Measurements from ENCODE around the gene IFNGR2. TPM values are rescaled to one million over a fixed set of nuclear protein-coding genes. Genes with fewer than 3 reads are reported as not detected.
A peak's percentile ranks its signal among the peaks of the same experiment; 100 is the strongest.
"Not testable (repeated sequence)": the region's sequence is repeated elsewhere in the genome, so short reads cannot be mapped to it uniquely, and the experiment has no call there.

Gene IFNGR2
- total RNA-seq, 1 donor from 2014 or later: 33.6 TPM

DNA sequence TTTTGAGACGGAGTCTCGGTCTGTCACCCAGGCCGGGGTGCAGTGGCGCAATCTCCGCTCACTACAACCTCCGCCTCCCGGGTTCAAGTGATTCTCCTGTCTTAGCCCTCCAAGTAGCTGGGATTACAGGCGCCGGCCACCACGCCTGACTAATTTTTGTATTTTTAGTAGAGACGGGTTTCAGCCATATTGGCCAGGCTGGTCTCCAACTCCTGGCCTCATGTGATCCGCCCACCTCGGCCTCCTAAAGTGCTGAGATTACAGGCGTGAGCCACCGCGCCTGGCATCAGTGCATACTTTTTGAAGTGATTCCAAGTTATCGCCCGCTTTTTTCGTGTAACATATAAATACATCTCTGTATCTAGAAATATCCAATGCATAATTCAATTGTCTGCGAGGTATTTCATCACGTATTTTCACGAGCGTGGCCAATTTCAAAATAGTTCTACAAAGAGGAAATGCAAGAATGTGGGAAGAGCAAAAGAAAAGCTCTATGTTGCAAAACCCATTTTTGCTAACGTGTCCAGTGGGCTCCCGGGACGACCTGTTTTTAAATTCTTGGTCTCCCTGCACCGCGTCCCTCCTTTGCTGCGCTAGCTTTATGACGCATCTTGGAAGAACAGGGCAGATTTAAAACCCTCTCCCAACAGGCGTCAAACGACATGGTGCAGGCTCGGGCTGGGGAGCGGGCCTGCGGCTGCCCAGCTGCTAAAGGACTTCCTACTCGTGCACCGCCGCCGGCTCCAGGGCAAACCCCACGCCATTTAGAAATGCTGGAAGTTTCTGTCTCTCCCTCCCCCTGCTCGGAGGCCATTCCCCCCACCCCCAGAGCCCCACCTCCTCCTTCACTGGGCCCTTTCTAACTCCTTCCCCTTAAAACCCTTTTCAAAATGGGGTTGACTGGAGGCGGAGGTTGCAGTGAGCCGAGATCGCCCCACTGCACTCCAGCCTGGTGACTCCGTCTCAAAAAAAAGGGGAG is 923 bp upstream of the IFNGR2 start:
- peak; percentile 67 for DNase-seq (ENCODE audit: low read depth)

DNA sequence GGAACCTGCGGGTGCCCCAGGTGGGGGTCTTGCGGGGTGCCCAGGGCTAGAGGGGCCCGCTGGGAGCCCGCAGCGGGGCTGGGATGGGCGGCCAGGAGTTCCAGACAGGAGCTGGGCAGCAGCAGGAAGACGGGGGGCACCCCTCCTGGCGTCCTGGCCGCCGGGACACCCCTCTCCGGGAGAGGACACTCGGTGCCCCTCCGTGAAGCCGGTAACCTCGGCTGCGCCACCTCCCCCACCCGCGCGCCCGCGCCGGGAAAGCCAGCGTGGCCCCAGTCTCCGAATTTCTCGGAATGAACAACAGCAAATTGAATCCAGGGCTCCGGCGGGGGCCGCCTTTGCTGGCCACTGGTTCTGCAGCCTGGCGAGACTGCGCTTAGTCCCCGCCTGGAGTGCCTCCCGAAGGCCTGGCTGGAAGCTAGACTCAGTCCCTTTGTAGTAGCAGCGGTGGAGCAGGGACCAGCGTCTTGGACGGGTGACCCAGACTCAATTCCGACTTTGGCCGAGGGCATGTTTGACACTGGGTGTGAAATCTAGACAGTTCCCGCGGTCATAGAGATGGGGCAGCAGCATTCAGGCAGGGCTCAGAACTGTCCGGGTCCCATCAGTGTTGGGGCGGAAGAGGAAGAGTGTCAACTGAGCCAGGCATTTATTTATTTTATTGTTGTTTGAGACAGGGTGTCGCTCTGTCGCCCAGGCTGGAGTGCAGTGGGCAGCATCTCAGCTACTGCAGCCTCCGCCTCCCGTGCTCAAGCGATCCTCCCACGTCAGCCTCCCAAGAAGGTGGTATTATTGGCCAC is 773 bp downstream of the IFNGR2 start:
- DNase-seq (ENCODE audit: low read depth): peak; percentile 64

DNA sequence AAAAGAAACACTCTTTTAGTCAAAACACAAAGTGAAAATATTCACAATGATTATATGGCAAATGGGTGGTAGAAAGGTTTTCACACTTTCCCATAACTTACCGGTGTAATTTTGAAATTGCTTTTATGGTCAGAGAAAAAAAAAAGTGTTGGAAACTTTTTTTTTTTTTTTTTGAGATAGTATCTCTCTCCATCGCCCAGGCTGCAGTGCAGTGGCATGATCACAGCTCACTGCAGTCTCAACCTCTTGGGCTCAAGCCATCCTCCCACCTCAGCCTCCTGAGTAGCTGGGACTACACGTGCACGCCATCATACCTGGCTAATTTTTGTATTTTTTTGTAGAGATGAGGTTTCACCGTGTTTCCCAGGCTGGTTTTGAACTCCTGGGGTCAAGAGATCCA is 3.3 kb downstream of the IFNGR2 start:
- DNase-seq (ENCODE audit: low read depth): no peak

DNA sequence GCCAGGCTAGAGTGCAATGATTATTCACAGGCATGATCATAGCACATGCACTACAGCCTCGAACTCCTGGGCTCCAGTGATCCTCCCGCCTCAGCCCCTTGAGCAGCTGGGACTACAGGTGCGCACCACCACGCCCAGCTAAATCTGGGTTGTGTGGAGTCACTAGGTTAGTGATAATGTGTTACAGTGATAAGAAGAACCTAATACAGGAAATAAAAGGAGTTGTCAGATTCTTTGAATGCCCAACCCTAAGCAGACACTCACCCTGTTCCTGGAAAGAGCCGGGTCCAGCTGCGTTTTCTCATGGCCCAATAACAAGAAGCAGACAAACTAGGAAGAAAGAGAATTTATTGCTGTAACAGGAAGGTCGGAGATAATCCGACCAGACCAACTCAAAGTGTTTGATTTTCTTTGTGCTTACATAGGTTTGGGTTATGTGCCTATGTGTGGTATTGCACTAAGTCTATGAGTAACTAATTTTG is 8.8 kb downstream of the IFNGR2 start:
- DNase-seq (ENCODE audit: low read depth): no peak

DNA sequence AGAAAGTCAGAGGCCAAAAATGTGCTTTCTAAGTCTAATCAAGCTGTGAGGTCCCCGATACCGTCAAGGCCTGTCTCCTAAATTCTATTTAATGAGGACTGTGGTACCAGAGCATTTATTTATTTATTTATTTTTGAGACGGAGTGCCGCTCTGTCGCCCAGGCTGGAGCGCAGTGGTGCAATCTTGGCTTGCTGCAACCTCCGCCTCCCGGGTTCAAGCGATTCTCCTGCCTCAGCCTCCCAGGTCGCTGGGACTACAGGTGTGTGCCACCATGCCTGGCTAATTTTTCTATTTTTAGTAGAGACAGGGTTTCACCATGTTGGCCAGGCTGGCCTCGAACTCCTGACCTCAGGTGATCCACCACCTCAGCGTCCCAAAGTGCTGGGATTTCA is 9.2 kb downstream of the IFNGR2 start:
- DNase-seq (ENCODE audit: low read depth): not testable (repeated sequence)

DNA sequence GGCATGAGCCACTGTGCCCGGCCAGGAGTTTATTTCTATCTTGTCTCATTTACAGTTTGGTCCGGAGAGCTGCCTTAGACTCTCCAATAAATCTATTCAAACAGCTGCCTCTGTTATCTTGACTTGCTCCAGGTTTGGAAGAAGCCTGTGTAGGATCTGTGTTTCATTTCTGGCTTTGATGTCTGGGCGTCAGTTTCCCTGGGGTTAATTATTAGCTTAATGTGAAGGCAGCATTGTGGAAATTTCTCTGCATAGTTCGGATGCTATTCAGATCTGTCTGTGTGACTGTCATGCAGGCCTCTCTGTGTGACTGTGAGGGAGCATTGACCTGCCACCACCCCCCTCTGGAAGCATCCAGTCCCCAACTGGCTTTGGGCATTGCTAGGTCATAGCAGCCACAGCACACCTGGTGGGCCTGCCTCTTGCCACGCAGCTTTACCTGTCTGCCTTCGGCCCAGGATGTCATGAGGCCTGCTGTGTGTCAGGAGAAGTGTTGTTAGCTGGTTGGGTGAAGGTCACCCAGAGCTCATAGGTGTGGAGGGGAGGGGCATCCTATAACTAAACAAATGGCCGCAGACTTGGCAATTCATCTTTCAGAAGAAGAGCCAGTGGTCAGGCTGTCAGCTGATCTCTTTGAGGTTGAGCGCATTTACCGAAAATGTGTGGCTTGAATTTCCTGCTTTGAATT is 9.8 kb downstream of the IFNGR2 start:
- DNase-seq (ENCODE audit: low read depth): no peak

DNA sequence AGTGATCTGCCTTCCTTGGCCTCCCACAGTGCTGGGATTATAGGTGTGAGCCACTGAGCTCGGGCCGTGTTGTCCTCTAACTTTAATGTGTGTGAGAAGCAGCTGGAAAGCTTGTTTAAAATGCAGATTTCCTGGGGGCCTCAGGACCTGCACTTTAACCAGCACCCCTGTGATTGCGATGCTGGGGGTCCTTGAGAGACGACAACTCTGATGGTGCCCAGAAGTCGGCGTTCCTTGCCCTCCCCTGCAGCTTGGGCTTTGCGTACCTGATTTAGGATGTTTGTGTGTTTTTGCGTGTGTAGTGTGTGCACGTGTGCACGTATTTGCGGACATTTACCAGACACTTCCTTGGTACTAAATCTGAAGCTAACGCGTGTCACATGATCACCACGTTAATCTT is 10.9 kb downstream of the IFNGR2 start:
- DNase-seq (ENCODE audit: low read depth): no peak

DNA sequence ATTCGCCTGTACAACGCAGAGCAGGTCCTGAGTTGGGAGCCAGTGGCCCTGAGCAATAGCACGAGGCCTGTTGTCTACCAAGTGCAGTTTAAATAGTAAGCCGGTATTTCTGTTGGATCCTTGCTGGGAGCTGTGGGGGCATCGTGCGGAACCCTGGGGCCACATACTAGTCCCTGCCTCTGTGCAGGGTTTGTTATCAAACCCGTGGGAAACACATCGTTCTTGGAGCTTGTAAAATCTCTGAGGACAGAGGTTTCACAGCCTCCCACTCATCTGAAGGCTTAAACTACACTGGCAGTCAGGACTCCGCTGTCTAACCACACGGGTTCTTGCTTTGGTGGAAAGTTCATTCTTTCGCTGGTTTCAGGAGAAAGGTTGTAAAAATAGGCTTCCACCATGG is 11.7 kb downstream of the IFNGR2 start:
- DNase-seq (ENCODE audit: low read depth): no peak

DNA sequence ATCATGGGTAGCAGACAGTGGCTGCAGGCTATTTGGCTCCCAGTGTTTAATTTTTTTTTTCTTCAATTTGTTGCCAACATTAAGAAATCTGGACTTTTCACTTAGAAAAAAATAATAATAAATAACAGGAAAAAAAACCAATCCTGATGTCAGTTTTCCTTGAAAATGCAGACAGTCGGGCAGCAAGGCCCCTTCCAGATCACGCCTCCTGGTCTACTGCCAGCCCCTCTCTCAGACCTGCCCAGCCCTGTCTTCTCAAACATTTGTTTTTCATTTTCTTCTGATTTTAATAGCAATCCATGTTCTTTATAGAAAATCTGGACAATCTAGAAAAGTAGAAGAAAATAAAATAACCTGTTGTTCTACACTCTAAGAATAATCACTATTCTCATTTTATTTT is 15.5 kb downstream of the IFNGR2 start:
- DNase-seq (ENCODE audit: low read depth): no peak

DNA sequence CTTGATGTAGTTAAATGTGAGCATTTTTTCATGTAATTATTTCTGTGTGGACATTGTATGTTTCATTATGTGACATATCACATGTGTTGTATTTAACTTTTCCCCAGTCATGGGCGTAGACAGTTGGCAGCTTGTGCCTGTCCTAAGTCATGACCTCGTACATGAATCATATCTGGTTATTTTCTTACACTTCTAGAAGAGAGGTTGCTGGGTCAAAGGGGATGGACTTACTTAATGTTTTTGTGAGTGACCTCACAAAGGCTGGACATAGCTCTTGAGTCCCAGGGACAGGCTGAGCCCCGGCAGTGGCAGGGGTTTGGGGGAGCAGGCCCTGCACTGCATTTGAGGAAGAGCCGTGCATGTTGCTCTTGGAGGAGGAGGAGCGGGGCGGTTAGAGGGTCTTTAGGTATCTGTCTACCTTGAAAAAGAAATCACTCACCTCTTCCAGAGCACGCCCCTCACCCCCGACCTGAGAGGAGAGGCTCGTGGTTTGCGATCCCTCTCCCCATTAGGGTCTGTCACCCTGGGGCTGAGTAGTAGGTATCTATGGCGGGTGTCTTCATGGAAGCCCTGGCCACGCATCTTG is 16.4 kb downstream of the IFNGR2 start:
- no peak for DNase-seq (ENCODE audit: low read depth)

DNA sequence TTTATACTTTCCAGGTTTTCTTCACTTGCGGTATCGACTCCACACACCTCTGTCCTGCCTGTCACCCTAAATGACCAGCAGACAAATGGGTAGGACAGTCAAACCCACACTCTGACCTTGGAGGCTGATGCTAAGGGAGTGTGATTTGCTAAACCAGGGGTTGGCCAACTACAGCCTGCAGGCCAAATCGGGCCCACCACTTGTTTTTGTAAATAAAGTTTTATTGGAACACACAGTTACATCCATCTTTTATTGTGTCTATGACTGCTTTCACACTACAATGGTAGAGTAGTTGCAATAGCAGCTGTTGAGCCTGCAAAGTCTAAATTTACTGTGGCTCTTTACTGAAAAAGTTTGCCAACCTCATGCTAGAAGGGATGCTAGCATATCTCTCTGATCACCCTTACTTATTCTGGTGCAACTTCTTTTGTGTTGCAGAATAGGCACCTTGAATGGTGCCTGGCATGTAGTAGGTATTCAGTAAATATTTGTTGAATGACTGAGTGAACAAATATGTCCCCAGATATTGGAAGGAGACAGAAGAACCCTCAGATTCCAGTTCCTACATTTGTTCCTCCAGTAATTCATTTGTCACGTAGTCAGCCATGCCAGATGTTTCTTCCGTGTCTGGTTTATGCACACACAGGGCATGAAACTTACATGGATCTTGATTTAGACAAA is 18.6 kb downstream of the IFNGR2 start:
- DNase-seq (ENCODE audit: low read depth): no peak

DNA sequence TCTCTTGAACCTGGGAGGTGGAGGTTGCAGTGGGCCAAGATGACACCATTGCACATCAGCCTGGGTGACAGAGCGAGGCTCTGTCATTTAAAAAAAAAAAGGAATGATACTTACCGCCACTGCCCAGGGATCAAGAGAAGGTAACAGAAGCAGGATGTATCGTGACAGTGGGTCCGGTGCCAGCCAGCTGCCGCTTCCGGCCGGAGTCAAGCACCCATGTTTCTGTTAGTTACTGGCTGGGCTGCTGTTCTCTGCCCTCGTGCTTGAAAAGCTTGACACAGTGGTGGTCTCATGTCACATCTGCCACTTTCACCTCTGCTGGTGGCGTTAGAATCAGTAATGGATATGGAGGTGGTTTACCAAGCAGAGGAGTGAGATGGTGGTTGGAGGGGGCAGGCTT is 21.0 kb downstream of the IFNGR2 start:
- DNase-seq (ENCODE audit: low read depth): no peak

DNA sequence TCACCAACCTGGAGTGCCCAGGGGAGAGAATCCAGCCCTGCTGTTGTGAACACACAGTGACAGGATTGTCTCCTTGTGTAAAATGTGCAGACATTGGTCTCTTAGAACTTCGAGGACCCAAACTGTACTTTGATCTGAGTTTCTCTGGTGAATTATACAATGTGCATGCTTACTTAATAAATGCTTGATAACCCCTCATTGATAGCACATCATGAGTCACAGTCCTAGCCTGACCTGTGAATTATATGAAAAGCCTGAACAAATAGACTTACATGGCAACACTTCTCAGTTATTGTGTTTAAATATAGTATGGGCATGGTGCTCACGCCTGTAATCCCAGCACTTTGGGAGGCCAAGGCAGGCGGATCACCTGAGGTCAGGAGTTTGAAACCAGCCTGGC is 22.6 kb downstream of the IFNGR2 start:
- no peak for DNase-seq (ENCODE audit: low read depth)

DNA sequence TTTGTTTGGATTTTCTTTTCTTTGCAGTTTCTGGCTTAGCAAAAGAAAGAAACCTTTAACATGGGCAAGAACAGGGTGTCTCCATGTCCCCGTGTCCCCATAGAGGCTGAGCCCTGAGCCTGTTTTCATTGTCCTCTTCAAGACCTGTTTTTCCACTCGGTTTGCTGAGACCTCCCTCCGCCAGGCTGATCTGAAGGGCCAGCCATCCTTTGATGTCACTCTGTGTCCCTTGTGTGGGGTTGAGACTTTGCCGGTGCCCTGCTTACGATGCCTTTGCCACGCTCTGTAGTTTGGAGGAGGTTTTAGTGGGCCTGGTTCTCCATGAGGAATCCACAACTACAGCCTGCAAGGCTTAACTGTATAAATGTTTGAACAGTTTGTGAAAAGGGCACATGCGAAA is 23.8 kb downstream of the IFNGR2 start:
- no peak for DNase-seq (ENCODE audit: low read depth)

DNA sequence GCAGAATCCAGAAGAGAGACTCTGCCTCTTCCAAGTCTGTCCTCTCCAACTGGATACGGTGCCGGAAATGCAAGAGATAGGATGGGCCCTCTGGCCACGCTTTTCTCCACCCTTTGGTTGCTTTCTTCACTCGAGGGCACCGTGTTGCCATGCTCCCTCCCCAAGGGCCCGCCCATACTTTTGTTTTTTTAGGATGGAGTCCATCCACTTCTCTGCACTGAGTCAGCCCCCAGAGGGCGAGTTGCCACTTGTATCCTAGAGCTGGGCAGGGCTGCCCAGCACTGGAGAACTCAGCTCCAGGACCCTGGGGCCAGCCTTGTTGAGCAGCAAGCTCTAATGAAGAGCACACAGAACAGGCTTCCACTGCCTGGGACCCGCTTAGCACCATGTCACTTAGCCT is 25.5 kb downstream of the IFNGR2 start:
- DNase-seq (ENCODE audit: low read depth): no peak

DNA sequence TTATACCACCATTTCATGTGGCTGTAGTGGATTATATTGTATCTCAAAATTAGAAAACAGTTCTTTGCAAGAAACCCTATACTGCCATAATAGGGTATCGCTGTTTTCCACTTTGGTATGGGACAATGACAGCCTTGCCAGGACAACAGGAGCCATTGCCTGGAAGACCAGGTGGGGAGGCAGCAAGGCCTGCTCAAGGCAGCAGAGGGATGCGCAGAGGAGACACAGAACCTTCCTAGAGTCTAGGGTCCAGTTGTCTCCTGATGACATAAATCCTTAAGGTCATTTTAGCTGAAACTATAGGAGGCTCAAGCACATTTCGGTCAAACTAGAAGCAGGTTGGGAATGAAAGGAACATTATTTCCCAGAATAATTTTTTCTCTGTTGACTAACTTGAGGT is 27.6 kb downstream of the IFNGR2 start:
- no peak for DNase-seq (ENCODE audit: low read depth)

DNA sequence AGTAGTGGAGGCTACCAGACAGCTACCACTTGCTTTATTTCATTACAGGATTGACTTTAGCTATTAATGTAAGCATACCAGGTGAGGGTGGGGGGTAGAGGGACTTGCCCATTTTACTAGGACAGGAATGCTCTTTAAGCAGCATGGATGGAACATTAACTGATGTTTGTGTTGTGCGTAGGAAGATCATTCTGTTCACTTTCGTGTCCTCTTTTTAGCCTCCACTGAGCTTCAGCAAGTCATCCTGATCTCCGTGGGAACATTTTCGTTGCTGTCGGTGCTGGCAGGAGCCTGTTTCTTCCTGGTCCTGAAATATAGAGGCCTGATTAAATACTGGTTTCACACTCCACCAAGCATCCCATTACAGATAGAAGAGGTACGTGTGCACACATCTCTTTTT is 29.3 kb downstream of the IFNGR2 start:
- no peak for DNase-seq (ENCODE audit: low read depth)

DNA sequence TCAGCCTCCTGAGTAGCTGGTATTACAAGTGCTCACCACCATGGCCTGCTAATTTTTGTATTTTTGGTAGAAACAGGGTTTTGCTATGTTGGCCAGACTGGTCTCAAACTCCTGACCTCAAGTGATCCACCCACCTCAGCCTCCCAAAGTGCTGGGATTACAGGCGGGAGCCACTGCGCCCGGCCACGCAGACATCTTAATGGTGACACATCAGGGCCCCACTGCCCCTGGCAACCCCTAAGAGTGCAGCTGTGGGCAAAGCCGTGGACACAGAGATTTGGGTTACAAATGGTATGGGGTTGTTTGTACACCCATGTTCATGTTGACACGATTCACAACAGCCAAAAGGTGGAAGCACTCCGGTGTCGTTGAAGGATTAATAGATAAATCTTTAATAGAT is 29.8 kb downstream of the IFNGR2 start:
- DNase-seq (ENCODE audit: low read depth): no peak

DNA sequence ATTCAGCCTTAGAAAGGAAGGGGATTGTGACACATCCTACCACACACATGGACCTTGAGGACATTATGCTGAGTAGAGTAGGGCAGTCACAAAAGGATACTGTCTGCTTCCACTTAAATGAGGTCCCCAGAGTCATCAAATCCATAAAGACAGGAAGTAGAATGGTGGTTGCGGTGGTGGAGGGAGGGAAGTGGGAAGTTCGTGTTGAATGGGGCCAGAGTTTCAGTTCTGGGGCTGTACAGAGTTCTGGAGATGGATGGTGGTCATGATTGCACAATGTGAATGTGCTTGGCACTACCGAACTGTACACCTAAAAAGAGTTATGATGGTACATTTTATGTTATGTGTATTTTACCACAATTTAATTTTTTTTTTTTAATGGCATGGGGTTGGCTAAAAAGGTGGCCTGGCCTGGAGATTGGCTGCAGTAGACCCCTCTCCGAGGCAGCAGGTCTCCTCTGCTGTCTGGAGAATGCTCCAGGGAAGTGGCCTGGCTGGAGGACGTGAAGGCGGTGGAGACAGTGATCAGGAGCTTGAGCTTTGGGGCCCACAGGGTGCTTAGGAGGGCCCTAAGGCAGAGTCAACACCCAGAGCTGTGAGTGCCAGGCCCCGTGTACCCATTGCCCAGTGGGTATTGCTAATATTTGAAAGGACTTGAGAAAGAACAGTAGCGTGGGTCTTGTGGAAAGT is 30.4 kb downstream of the IFNGR2 start:
- no peak for DNase-seq (ENCODE audit: low read depth)

DNA sequence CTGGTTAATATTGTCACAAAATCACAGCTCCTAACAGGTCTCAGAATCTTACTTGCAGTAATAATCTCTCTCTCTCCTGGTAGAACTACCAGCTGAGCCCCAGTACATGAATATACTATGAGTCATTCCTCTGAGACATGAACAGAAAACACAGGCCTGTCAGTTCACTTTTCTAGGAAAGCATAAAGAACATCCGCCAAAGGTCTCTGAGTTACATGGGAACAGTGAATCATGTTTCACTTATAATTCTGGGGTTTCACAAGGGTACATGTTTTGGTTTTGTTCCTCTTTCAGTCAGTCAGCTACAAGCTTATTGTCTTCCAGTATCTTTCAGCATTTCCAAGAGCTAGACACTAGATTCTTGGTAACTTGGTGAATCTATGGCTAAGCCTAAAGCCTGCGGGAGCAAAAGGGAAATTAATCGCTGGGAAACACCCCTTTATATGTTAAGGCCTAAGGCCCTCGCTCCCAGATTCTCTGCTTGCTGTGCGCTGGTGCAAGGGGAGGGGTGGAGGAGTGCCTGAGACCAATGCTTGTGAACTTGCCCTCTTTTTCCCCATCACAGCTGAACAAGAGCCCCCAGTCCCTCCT is 31.7 kb downstream of the IFNGR2 start:
- peak; percentile 83 for DNase-seq (ENCODE audit: low read depth)

Measured in myocyte (in vitro differentiated cells).